Measurements from ENCODE around the gene COL27A1. TPM values are rescaled to one million over a fixed set of nuclear protein-coding genes. Genes with fewer than 3 reads are reported as not detected.

COL27A1 gene
- total RNA-seq, 2 experiments from 2014 or later, result 8.9 to 9.1 TPM

- H3K4me3 Mint-ChIP-seq, result no peak overlapping the region
- DNase-seq (no peak), ATAC-seq (no peak)
- no peaks in the 10 kb centered on the region for H3K9me3 Mint-ChIP-seq (ENCODE audit: low read depth)
- CTCF ChIA-PET, result no interaction called here
- peaks cover 2% of the 10 kb centered on the region for H3K27me3 Mint-ChIP-seq
- H3K27ac Mint-ChIP-seq, result no peak overlapping the region
- POLR2A ChIA-PET, result no interaction called here
- intact Hi-C loops (cut with DNase I, micrococcal nuclease), result no loop called here
- H3K4me1 Mint-ChIP-seq, result no peaks in the 10 kb centered on the region
- H3K36me3 Mint-ChIP-seq (ENCODE audit: low read depth), result no peaks in the 10 kb centered on the region
Observed at GRCh38 chr9:114166103-114166470, 10.8 kb downstream of the COL27A1 start.

GRCh38 chr9:114166614-114167572, 11.6 kb downstream of the COL27A1 start:
- H3K9me3 Mint-ChIP-seq (ENCODE audit: low read depth), result no peaks in the 10 kb centered on the region
- H3K36me3 Mint-ChIP-seq (ENCODE audit: low read depth), result no peaks in the 10 kb centered on the region
- ATAC-seq, result no peak
- H3K4me3 Mint-ChIP-seq, result no peak overlapping the region
- intact Hi-C loops (cut with DNase I, micrococcal nuclease), result no loop called here
- no peaks in the 10 kb centered on the region for H3K4me1 Mint-ChIP-seq
- ChIA-PET POLR2A (no interaction called here), CTCF (no interaction called here)
- peaks cover 2% of the 10 kb centered on the region for H3K27me3 Mint-ChIP-seq
- no peak overlapping the region for H3K27ac Mint-ChIP-seq
- DNase-seq, result no peak

- intact Hi-C loops (cut with DNase I, micrococcal nuclease), result no loop called here
- Mint-ChIP-seq H3K36me3 (ENCODE audit: low read depth) (no peaks in the 10 kb centered on the region), H3K27me3 (peaks cover under 1% of the 10 kb centered on the region), H3K9me3 (ENCODE audit: low read depth) (no peaks in the 10 kb centered on the region), H3K4me3 (no peak overlapping the region), H3K27ac (no peak overlapping the region), H3K4me1 (no peaks in the 10 kb centered on the region)
- DNase-seq (no peak), ATAC-seq (no peak)
- CTCF ChIA-PET, result no interaction called here
- POLR2A ChIA-PET, result no interaction called here
Observed at GRCh38 chr9:114167591-114168091, 12.3 kb downstream of the COL27A1 start.

- H3K27ac Mint-ChIP-seq, result no peak overlapping the region
- ChIA-PET POLR2A (no interaction called here), CTCF (interaction anchor here (0.6 to 0.7 kb wide), 2 partner anchors 182 to 241 kb away, joined by 3 to 4 read pairs; no protein-coding TSS in a partner anchor)
- H3K36me3 Mint-ChIP-seq (ENCODE audit: low read depth), result no peaks in the 10 kb centered on the region
- H3K27me3 Mint-ChIP-seq, result no peaks in the 10 kb centered on the region
- H3K9me3 Mint-ChIP-seq (ENCODE audit: low read depth), result no peaks in the 10 kb centered on the region
- DNase-seq (no peak), ATAC-seq (no peak)
- H3K4me3 Mint-ChIP-seq, result no peak overlapping the region
- intact Hi-C loops (cut with DNase I, micrococcal nuclease), result no loop called here
- no peaks in the 10 kb centered on the region for H3K4me1 Mint-ChIP-seq
Observed at GRCh38 chr9:114168281-114169028, 13.1 kb downstream of the COL27A1 start.

GRCh38 chr9:114169029-114169951, 14.0 kb downstream of the COL27A1 start:
- POLR2A ChIA-PET, result no interaction called here
- ATAC-seq (no peak), DNase-seq (no peak)
- Mint-ChIP-seq H3K36me3 (ENCODE audit: low read depth) (no peaks in the 10 kb centered on the region), H3K27ac (no peak overlapping the region), H3K4me3 (no peak overlapping the region), H3K9me3 (ENCODE audit: low read depth) (no peaks in the 10 kb centered on the region), H3K27me3 (no peaks in the 10 kb centered on the region), H3K4me1 (no peaks in the 10 kb centered on the region)
- CTCF ChIA-PET, result interaction anchor here (0.6 to 1.0 kb wide), 3 partner anchors 61 to 240 kb away, joined by 3 to 5 read pairs (median 4); no protein-coding TSS in a partner anchor
- intact Hi-C loops (cut with DNase I, micrococcal nuclease), result no loop called here

- Mint-ChIP-seq H3K27me3 (no peaks in the 10 kb centered on the region), H3K4me3 (no peak overlapping the region), H3K4me1 (no peaks in the 10 kb centered on the region), H3K27ac (no peak overlapping the region), H3K9me3 (ENCODE audit: low read depth) (no peaks in the 10 kb centered on the region), H3K36me3 (ENCODE audit: low read depth) (no peaks in the 10 kb centered on the region)
- CTCF ChIA-PET, result interaction anchor here (1.0 kb wide), 1 partner anchor 61 kb away, joined by 5 read pairs; no protein-coding TSS in a partner anchor
- intact Hi-C loops (cut with DNase I, micrococcal nuclease), result no loop called here
- ATAC-seq (no peak), DNase-seq (no peak)
- POLR2A ChIA-PET, result no interaction called here
Observed at GRCh38 chr9:114169952-114170770, 14.8 kb downstream of the COL27A1 start.

- H3K4me1 Mint-ChIP-seq, result no peaks in the 10 kb centered on the region
- no peaks in the 10 kb centered on the region for H3K27me3 Mint-ChIP-seq
- no peak for DNase-seq
Observed at GRCh38 chr9:114170771-114171461, 15.6 kb downstream of the COL27A1 start.

GRCh38 chr9:114171500-114171899, 16.2 kb downstream of the COL27A1 start:
- Mint-ChIP-seq H3K4me1 (no peaks in the 10 kb centered on the region), H3K4me3 (no peak overlapping the region), H3K27me3 (no peaks in the 10 kb centered on the region), H3K36me3 (ENCODE audit: low read depth) (no peaks in the 10 kb centered on the region), H3K9me3 (ENCODE audit: low read depth) (no peaks in the 10 kb centered on the region), H3K27ac (no peak overlapping the region)
- ATAC-seq, result no peak
- intact Hi-C loops (cut with DNase I, micrococcal nuclease), result no loop called here
- ChIA-PET CTCF (interaction anchor here (0.7 to 1.2 kb wide), 2 partner anchors 119 to 1180 kb away, joined by 3 read pairs; no protein-coding TSS in a partner anchor), POLR2A (no interaction called here)
- DNase-seq, result no peak

More at GRCh38 chr9:114170771-114171461, 15.6 kb downstream of the COL27A1 start:
- no peaks in the 10 kb centered on the region for H3K36me3 Mint-ChIP-seq (ENCODE audit: low read depth)
- no peak overlapping the region for H3K27ac Mint-ChIP-seq
- ChIA-PET CTCF (interaction anchor here (1.2 kb wide), 1 partner anchor 119 kb away, joined by 3 read pairs; no protein-coding TSS in a partner anchor), POLR2A (no interaction called here)
- no peaks in the 10 kb centered on the region for H3K9me3 Mint-ChIP-seq (ENCODE audit: low read depth)
- H3K4me3 Mint-ChIP-seq, result no peak overlapping the region
- ATAC-seq, result no peak
- intact Hi-C loops (cut with DNase I, micrococcal nuclease), result no loop called here

GRCh38 chr9:114172981-114173833, 17.9 kb downstream of the COL27A1 start:
- Mint-ChIP-seq H3K9me3 (ENCODE audit: low read depth) (no peaks in the 10 kb centered on the region), H3K4me3 (no peak overlapping the region), H3K36me3 (ENCODE audit: low read depth) (no peaks in the 10 kb centered on the region), H3K4me1 (no peaks in the 10 kb centered on the region), H3K27me3 (no peaks in the 10 kb centered on the region), H3K27ac (no peak overlapping the region)
- DNase-seq (no peak), ATAC-seq (no peak)
- intact Hi-C loops (cut with DNase I, micrococcal nuclease), result no loop called here
- POLR2A ChIA-PET, result no interaction called here
- CTCF ChIA-PET, result interaction anchor here (1.4 kb wide), 1 partner anchor 25 kb away, joined by 5 read pairs; no protein-coding TSS in a partner anchor
